Neural progenitor cell (in vitro differentiated cells): ENCODE measurements around the gene GAS2L3.
"Not testable (repeated sequence)": the region's sequence is repeated elsewhere in the genome, so short reads cannot be mapped to it uniquely, and the experiment has no call there.

Experiments
- CTCF ChIP-seq: fragments of 200-600 bp; sonication (generic); IDR thresholded peaks from 2 replicates; pipeline ENCODE4 v1.5.1; 2017; ENCODE audit warnings: antibody characterized with exemption, mild to moderate bottlenecking
- EZH2 ChIP-seq: fragments of 200-600 bp; sonication (generic); IDR thresholded peaks from 2 replicates; pipeline ENCODE4 v1.6.1; 2017; ENCODE audit warnings: antibody characterized with exemption, mild to moderate bottlenecking, moderate library complexity
- EZH2phosphoT487 ChIP-seq: fragments of 200-600 bp; sonication (generic); IDR thresholded peaks from 2 replicates; pipeline ENCODE4 v1.6.1; 2017; ENCODE audit warnings: antibody characterized with exemption

GRCh38 chr12:100559261-100559660 lies 14.2 kb upstream of the GAS2L3 start:
- TF ChIP-seq CTCF, EZH2, EZH2phosphoT487: not testable (repeated sequence)
